Measurements from ENCODE around the gene ARID1B. TPM values are rescaled to one million over a fixed set of nuclear protein-coding genes. Genes with fewer than 3 reads are reported as not detected.

Gene ARID1B
- total and polyA plus RNA-seq, 12 donors: 11.2 to 63.2 (median 52.2) TPM

- H3K27me3 ChIP-seq: no peaks in the 10 kb centered on the region
- H3K36me3 ChIP-seq: peaks cover 0 to 12% (median 0%) of the 10 kb centered on the region in 9 donors
- peak; percentile 75 to 96 (median 82) for ATAC-seq
- no peak for TF ChIP-seq CTCF (IDR thresholded peaks at IDR 0.05)
- no peaks in the 10 kb centered on the region for H3K9me3 ChIP-seq
- peak in 1 of 2 donors; percentile 51 for DNase-seq
- H3K4me1 ChIP-seq: peaks cover 18 to 84% (median 58%) of the 10 kb centered on the region in 9 donors
- intact Hi-C loops (cut with DNase I): loop anchor here in 1 of 10 donors (5.0 kb wide), 1 partner anchor 1992 kb away; no protein-coding TSS in a partner anchor
- WGBS, 2 donors: 7 to 23% methylated on average over 9 of the region's 9 CpGs
- peak overlapping the region in 3 of 10 donors; percentile 2 to 9 (median 5) for H3K4me3 ChIP-seq
- peak overlapping the region in 9 of 10 donors; percentile 4 to 71 (median 61) for H3K27ac ChIP-seq
These were observed 62.4 kb downstream of the ARID1B start for GRCh38 chr6:156839591-156840001.

- Histone ChIP-seq H3K36me3 (peaks cover 0 to 12% (median 0%) of the 10 kb centered on the region in 9 donors), H3K9me3 (no peaks in the 10 kb centered on the region), H3K27me3 (no peaks in the 10 kb centered on the region), H3K27ac (peak overlapping the region in 9 of 10 donors; percentile 6 to 71 (median 61)), H3K4me1 (peaks cover 18 to 88% (median 63%) of the 10 kb centered on the region in 9 donors), H3K4me3 (peak overlapping the region in 3 of 10 donors; percentile 2 to 9 (median 5))
- DNase-seq (no peak), ATAC-seq (peak in 7 of 8 donors; percentile 4 to 59 (median 47))
- TF ChIP-seq CTCF (IDR thresholded peaks at IDR 0.05): no peak
- intact Hi-C loops (cut with DNase I): loop anchor here in 1 of 10 donors (5.0 kb wide), 1 partner anchor 1993 kb away; no protein-coding TSS in a partner anchor
- WGBS, 2 donors: 24 to 26% methylated on average over 8 of the region's 8 CpGs
These were observed 63.0 kb downstream of the ARID1B start for GRCh38 chr6:156840136-156840535.

GRCh38 chr6:156840606-156841005 is 63.4 kb downstream of the ARID1B start:
- Histone ChIP-seq H3K27me3 (no peaks in the 10 kb centered on the region), H3K36me3 (peaks cover 0 to 11% (median 0%) of the 10 kb centered on the region in 9 donors), H3K27ac (peak overlapping the region in 8 of 10 donors; percentile 15 to 71 (median 63)), H3K4me3 (peak overlapping the region in 1 of 10 donors; percentile 9), H3K9me3 (no peaks in the 10 kb centered on the region), H3K4me1 (peaks cover 20 to 93% (median 68%) of the 10 kb centered on the region in 9 donors)
- 50 to 53% methylated on average over 2 of the region's 2 CpGs for WGBS, 2 donors
- intact Hi-C loops (cut with DNase I): loop anchor here in 1 of 10 donors (5.0 kb wide), 1 partner anchor 1993 kb away; no protein-coding TSS in a partner anchor
- TF ChIP-seq CTCF (IDR thresholded peaks at IDR 0.05): no peak
- DNase-seq (no peak), ATAC-seq (peak in 3 of 8 donors; percentile 6 to 29 (median 18))

DNA sequence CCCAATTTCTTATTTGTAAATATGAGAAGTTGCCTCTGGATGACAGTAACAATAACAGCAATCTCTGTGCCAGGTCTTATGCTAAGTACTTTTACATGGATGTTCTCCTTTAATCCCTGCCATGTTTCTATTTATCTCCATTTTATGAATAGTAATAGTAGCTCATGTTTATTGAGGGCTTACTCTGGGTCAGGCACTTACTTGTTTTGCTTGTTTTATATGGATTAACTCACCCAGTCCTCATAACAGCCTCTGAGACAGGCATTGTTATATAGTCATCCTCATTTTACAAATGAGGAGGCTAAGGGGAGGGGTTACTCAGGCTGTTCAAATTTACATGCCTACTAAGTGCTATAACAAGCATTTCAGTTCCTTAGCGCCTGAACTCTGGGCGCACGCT is 64.3 kb downstream of the ARID1B start:
- ATAC-seq (no peak), DNase-seq (no peak)
- peaks cover 0 to 2% (median 0%) of the 10 kb centered on the region in 9 donors for H3K36me3 ChIP-seq
- H3K4me3 ChIP-seq: no peak overlapping the region
- no peaks in the 10 kb centered on the region for H3K27me3 ChIP-seq
- intact Hi-C loops (cut with DNase I): loop anchor here in 1 of 10 donors (5.0 kb wide), 1 partner anchor 1994 kb away; no protein-coding TSS in a partner anchor
- 97 to 98% methylated on average over 3 of the region's 3 CpGs for WGBS, 2 donors
- H3K9me3 ChIP-seq: no peaks in the 10 kb centered on the region
- H3K27ac ChIP-seq: no peak overlapping the region
- H3K4me1 ChIP-seq: peaks cover 22 to 97% (median 77%) of the 10 kb centered on the region in 9 donors
- TF ChIP-seq CTCF (IDR thresholded peaks at IDR 0.05): no peak

Measured in heart right ventricle (tissue), 16 donors.